ENCODE data around the gene PCK2.
A peak's percentile ranks its signal among the peaks of the same experiment; 100 is the strongest.

PCK2 gene

DNA sequence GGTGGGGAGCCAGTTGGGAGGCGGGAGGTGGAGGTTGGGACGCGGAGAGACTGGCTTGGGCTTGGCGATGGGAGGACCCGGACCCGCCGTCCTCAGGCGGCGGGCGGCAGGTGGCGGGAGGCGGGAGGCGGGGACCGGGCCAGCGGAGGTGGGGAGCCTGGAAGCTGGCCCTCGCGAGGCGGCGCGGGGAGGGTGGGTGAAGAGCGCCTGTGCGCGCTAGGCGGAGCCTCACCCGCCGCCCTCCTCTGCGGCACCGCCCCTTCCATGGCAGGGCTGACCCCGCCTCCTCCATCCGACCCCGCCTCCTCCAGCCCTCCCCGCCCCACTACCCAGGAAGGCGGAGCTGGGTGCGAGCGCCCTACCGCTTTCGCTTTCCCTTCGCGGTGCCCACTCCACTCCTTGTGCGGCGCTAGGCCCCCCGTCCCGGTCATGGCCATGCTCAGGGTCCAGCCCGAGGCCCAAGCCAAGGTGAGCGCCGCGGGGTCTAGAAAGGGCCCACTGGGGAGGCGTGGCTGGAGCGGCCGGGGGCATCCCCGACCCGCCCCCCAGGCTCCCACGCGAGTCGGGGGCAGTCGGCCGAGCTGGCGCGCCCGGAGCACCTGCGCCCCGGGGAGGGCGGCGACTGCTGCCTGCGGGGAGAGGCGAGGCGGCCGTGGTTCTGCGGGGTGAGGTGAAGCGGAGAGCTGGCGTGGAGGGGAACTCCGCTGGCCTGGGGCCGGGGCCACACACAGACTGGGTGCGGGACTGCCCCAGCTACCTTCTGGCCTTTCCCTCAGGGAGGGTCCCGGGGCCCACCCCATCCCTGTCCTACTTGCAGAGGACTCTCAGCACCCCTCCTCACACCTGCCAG is 41.9 kb downstream of the PCK2 start, which contains the start of gene PSME1:
TSS of gene PSME1 (plus strand) at position 361 of the 850 bp plus-strand sequence. CDS start at position 430, 69 bp downstream.
- TF ChIP-seq, protein P1, sequence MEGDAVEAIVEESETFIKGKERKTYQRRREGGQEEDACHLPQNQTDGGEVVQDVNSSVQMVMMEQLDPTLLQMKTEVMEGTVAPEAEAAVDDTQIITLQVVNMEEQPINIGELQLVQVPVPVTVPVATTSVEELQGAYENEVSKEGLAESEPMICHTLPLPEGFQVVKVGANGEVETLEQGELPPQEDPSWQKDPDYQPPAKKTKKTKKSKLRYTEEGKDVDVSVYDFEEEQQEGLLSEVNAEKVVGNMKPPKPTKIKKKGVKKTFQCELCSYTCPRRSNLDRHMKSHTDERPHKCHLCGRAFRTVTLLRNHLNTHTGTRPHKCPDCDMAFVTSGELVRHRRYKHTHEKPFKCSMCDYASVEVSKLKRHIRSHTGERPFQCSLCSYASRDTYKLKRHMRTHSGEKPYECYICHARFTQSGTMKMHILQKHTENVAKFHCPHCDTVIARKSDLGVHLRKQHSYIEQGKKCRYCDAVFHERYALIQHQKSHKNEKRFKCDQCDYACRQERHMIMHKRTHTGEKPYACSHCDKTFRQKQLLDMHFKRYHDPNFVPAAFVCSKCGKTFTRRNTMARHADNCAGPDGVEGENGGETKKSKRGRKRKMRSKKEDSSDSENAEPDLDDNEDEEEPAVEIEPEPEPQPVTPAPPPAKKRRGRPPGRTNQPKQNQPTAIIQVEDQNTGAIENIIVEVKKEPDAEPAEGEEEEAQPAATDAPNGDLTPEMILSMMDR (IDR thresholded peaks at IDR 0.05; ENCODE audit: low read length, missing control alignments): no peak
- peak within 1 kb of the TSS; percentile 74 for H3K4me3 ChIP-seq (replicated peaks; ENCODE audit: low read depth, low read length)
- DNase-seq (ENCODE audit: low read depth): peak; percentile 82

DNA sequence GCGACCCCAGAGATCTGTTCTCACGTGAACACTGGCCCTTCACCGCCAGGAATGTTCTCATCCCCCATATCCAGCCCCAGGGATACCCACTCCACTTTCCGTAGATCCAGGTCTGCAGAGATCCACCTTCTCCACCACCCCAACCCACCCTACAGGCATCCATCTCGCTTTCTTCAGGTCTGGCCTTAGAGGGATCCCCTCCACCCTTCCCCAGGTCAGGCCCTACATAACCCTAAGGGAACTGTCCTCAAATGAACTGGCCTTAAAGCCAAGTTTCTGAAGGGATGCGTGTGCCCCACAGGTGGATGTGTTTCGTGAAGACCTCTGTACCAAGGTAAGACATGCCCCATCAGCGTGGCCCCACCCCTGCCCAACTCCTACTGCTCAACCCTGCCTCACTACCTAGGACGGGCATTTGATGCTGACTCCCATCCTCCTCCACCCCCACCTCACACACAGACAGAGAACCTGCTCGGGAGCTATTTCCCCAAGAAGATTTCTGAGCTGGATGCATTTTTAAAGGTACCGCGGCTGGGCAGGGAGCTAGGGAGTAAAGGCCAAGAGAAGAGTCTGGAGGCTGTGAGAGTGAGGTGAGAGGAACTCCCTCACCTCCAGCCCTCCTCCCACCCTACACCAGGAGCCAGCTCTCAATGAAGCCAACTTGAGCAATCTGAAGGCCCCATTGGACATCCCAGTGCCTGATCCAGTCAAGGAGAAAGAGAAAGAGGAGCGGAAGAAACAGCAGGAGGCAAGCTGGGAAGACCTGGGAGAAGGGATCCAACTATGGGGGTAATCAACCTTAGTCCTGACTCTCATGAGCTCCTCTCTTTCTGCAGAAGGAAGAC is 42.8 kb downstream of the PCK2 start:
- no peak for DNase-seq (ENCODE audit: low read depth)
- peak overlapping the region; percentile 74 for H3K4me3 ChIP-seq (replicated peaks; ENCODE audit: low read depth, low read length)
- TF ChIP-seq, protein P1 (IDR thresholded peaks at IDR 0.05; ENCODE audit: low read length, missing control alignments): no peak

DNA sequence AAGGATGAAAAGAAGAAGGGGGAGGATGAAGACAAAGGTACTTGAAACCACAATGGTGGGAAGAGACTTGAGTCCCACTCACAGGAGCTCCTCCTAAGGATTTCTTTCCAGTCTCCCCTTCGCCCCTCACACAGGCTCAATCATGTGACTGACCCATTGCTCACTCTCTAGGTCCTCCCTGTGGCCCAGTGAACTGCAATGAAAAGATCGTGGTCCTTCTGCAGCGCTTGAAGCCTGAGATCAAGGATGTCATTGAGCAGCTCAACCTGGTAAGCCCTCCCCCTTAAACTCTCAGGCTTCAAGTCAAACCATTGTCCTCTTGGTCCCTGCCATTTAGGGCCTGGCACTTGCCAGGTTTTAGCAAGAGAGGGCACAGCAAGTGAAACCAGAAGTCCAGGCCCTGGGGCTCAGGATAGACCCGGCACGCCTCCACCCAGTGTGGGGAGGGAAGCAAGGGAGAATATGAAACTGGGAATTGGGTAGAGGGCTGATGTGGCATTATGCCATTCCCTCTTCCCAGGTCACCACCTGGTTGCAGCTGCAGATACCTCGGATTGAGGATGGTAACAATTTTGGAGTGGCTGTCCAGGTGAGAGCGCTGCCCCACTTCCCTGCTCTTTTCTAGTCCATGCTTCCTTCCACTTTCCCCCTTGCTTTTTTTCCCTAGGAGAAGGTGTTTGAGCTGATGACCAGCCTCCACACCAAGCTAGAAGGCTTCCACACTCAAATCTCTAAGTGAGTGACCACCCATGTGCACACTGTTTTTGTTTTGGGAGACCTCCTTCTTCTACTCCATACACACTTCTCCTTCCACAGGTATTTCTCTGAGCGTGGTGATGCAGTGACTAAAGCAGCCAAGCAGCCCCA is 43.7 kb downstream of the PCK2 start:
- TF ChIP-seq, protein P1 (IDR thresholded peaks at IDR 0.05; ENCODE audit: low read length, missing control alignments): no peak
- DNase-seq (ENCODE audit: low read depth): no peak
- H3K4me3 ChIP-seq (replicated peaks; ENCODE audit: low read depth, low read length): no peak overlapping the region

DNA sequence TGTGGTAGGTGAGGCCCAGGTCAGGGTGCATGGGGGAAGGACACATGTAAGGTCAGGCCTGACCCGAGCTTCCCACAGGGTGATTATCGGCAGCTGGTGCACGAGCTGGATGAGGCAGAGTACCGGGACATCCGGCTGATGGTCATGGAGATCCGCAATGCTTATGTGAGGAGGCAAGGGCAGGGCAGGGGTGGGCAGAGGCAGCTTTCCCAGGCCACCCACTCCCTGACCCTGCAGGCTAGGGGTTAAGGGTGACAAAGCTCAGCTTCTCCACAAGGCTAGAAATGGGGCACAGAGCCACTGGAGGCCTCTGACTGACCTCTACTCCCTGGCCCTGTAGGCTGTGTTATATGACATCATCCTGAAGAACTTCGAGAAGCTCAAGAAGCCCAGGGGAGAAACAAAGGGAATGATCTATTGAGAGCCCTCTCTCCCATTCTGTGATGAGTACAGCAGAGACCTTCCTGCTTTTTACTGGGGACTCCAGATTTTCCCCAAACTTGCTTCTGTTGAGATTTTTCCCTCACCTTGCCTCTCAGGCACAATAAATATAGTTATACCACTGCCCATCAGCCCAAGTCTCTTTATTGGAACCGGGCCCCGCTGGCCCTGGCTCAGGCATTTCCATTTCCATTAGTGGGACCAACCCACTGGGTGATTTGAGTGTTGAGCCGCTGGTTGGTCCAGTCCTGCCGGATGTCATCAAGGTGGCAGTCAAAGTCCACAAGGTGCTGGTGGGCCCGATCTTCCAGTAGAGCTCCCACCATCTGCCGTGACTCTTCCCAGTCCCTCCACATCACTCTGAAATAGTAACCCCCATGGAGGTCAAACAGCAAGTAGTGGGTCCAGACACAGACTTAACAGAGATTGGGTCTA is 44.5 kb downstream of the PCK2 start:
- TF ChIP-seq, protein P1 (IDR thresholded peaks at IDR 0.05; ENCODE audit: low read length, missing control alignments): no peak
- DNase-seq (ENCODE audit: low read depth): no peak
- no peak overlapping the region for H3K4me3 ChIP-seq (replicated peaks; ENCODE audit: low read depth, low read length)

DNA sequence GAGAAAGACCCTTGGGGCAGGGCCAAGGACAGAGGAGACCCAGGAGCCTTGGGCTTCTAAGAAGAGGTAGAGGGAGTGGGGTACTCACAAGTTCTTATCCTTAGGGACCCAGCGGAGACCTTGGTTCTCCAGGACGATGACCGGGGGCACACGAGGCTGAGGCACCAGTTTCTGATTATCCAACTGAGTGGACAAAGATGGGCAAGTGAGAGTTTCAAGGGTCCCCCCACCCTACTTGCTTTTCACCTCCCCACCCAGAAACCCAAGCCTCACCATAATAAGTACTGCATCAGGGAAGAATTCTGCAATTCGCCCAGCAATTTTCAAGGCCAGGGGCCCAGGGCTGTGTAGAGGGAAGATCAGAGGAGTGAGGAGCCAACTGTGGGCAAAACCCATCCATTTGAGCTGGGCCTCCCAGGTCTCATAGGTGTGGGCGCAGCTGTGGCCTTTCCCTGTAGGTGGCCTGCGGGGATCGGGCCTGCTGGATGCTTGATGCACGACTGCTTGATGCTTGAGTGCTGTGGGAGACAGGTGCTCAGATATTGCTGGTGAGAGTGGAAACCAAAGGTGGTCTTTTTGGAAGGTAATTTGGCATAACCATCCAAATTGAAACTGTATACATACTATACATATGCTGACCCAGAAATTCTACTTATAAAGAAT is 45.3 kb downstream of the PCK2 start:
- DNase-seq (ENCODE audit: low read depth): no peak
- TF ChIP-seq, protein P1 (IDR thresholded peaks at IDR 0.05; ENCODE audit: low read length, missing control alignments): no peak
- no peak overlapping the region for H3K4me3 ChIP-seq (replicated peaks; ENCODE audit: low read depth, low read length)
